Natural killer cell treated with Interleukin-12 subunit alpha and Interleukin-12 subunit beta and Interleukin-15 and Interleukin-18, amount 100 ng/mL, for 72 hours (primary cell): ENCODE results near the gene ATP2B2. TPM values are rescaled to one million over a fixed set of nuclear protein-coding genes. Genes with fewer than 3 reads are reported as not detected.

Source experiments
- ATAC-seq, 2 donors: fragments of 150-1000 bp; cut with Tn5 transposase in 1 of 2; sonication (Bioruptor Pico), chemical (Tn5 transposase) in 1 of 2; 2 replicates each; pipeline ENCODE4 v1.10.0; 2021
- DNase-seq: peaks from one replicate; pipeline ENCODE4 v3.0.0; 2022; ENCODE audit warnings: low spot score
- H3K27ac Mint-ChIP-seq, 2 donors: 1 replicate in 1 of 2; 2 replicates in 1 of 2; pipeline ENCODE4 v1.8.0; 2022; ENCODE audit warnings: mixed read lengths in 2 of 2, mild to moderate bottlenecking in 1 of 2, moderate library complexity in 1 of 2
- H3K27me3 Mint-ChIP-seq, 2 donors: 1 replicate in 1 of 2; 2 replicates in 1 of 2; pipeline ENCODE4 v1.8.0; 2022; ENCODE audit warnings: mixed read lengths in 2 of 2
- H3K36me3 Mint-ChIP-seq: one replicate; pipeline ENCODE4 v1.8.0; 2022; ENCODE audit warnings: mixed read lengths
- H3K4me1 Mint-ChIP-seq, 2 donors: 1 replicate in 1 of 2; 2 replicates in 1 of 2; pipeline ENCODE4 v1.8.0; 2022; ENCODE audit warnings: low read depth in 2 of 2, mixed read lengths in 2 of 2, mild to moderate bottlenecking in 1 of 2
- H3K4me3 Mint-ChIP-seq: one replicate; pipeline ENCODE4 v1.8.0; 2022; ENCODE audit warnings: mixed read lengths
- H3K9me3 Mint-ChIP-seq: 2 replicates; pipeline ENCODE4 v1.8.0; 2022; ENCODE audit warnings: mixed read lengths
- total RNA-seq, 2 donors: library from RNA; stranded (reverse); gene quantifications; one replicate each; pipeline ENCODE4 v1.2.3, GENCODE V29; 2022

ATP2B2 gene
- total RNA-seq, 2 donors from 2014 or later = not detected

- Mint-ChIP-seq H3K27me3 (peaks cover 5 to 11% of the 10 kb centered on the region in 2 donors), H3K27ac (no peak overlapping the region), H3K4me3 (no peak overlapping the region), H3K4me1 (no peaks in the 10 kb centered on the region), H3K9me3 (no peaks in the 10 kb centered on the region), H3K36me3 (no peaks in the 10 kb centered on the region)
- no peak for ATAC-seq
- no peak for DNase-seq
These were observed 3.1 kb downstream of the ATP2B2 start for GRCh38 chr3:10502185-10502880.

- ATAC-seq (peak in 1 of 2 donors; percentile 11), DNase-seq (no peak)
- no peaks in the 10 kb centered on the region for H3K36me3 Mint-ChIP-seq
- no peaks in the 10 kb centered on the region for H3K9me3 Mint-ChIP-seq
- H3K27ac Mint-ChIP-seq = no peak overlapping the region
- no peak overlapping the region for H3K4me3 Mint-ChIP-seq
- H3K27me3 Mint-ChIP-seq = peaks cover 5 to 11% of the 10 kb centered on the region in 2 donors
- H3K4me1 Mint-ChIP-seq = no peaks in the 10 kb centered on the region
These were observed 3.7 kb downstream of the ATP2B2 start for GRCh38 chr3:10501664-10502052.

GRCh38 chr3:10500717-10501663 lies 4.4 kb downstream of the ATP2B2 start:
- DNase-seq (no peak), ATAC-seq (peak in 1 of 2 donors; percentile 5)
- H3K9me3 Mint-ChIP-seq = no peaks in the 10 kb centered on the region
- H3K4me3 Mint-ChIP-seq = no peak overlapping the region
- no peaks in the 10 kb centered on the region for H3K4me1 Mint-ChIP-seq
- H3K36me3 Mint-ChIP-seq = no peaks in the 10 kb centered on the region
- H3K27ac Mint-ChIP-seq = no peak overlapping the region
- peaks cover 5 to 11% of the 10 kb centered on the region in 2 donors for H3K27me3 Mint-ChIP-seq

- DNase-seq (no peak), ATAC-seq (no peak)
- Mint-ChIP-seq H3K4me1 (no peaks in the 10 kb centered on the region), H3K4me3 (no peak overlapping the region), H3K36me3 (no peaks in the 10 kb centered on the region), H3K9me3 (no peaks in the 10 kb centered on the region), H3K27ac (no peak overlapping the region), H3K27me3 (peaks cover 2 to 5% of the 10 kb centered on the region in 2 donors)
These were observed 7.1 kb downstream of the ATP2B2 start for GRCh38 chr3:10498271-10498670.

GRCh38 chr3:10497439-10497838 lies 7.9 kb downstream of the ATP2B2 start:
- Mint-ChIP-seq H3K27ac (no peak overlapping the region), H3K4me3 (no peak overlapping the region), H3K4me1 (no peaks in the 10 kb centered on the region), H3K36me3 (no peaks in the 10 kb centered on the region), H3K27me3 (peaks cover 5 to 7% of the 10 kb centered on the region in 2 donors), H3K9me3 (no peaks in the 10 kb centered on the region)
- no peak for ATAC-seq
- no peak for DNase-seq

- ATAC-seq (no peak), DNase-seq (no peak)
- peaks cover 5 to 7% of the 10 kb centered on the region in 2 donors for H3K27me3 Mint-ChIP-seq
- H3K9me3 Mint-ChIP-seq = no peaks in the 10 kb centered on the region
- no peaks in the 10 kb centered on the region for H3K4me1 Mint-ChIP-seq
- no peak overlapping the region for H3K27ac Mint-ChIP-seq
- H3K36me3 Mint-ChIP-seq = no peaks in the 10 kb centered on the region
- no peak overlapping the region for H3K4me3 Mint-ChIP-seq
These were observed 9.1 kb downstream of the ATP2B2 start for GRCh38 chr3:10496121-10496863.

GRCh38 chr3:10495614-10496013 lies 9.8 kb downstream of the ATP2B2 start:
- Mint-ChIP-seq H3K36me3 (no peaks in the 10 kb centered on the region), H3K27me3 (peaks cover 5 to 7% of the 10 kb centered on the region in 2 donors), H3K4me1 (no peaks in the 10 kb centered on the region), H3K27ac (no peak overlapping the region), H3K4me3 (no peak overlapping the region), H3K9me3 (no peaks in the 10 kb centered on the region)
- ATAC-seq = no peak
- DNase-seq = no peak

- Mint-ChIP-seq H3K9me3 (no peaks in the 10 kb centered on the region), H3K27ac (no peak overlapping the region), H3K4me3 (no peak overlapping the region), H3K36me3 (no peaks in the 10 kb centered on the region), H3K4me1 (no peaks in the 10 kb centered on the region), H3K27me3 (peaks cover 5 to 6% of the 10 kb centered on the region in 2 donors)
- ATAC-seq = no peak
- no peak for DNase-seq
These were observed 10.4 kb downstream of the ATP2B2 start for GRCh38 chr3:10495003-10495402.

GRCh38 chr3:10494180-10494579 lies 11.2 kb downstream of the ATP2B2 start:
- no peak overlapping the region for H3K4me3 Mint-ChIP-seq
- H3K27me3 Mint-ChIP-seq = peaks cover 7 to 8% of the 10 kb centered on the region in 2 donors
- H3K9me3 Mint-ChIP-seq = no peaks in the 10 kb centered on the region
- H3K36me3 Mint-ChIP-seq = no peaks in the 10 kb centered on the region
- H3K27ac Mint-ChIP-seq = no peak overlapping the region
- H3K4me1 Mint-ChIP-seq = no peaks in the 10 kb centered on the region
- ATAC-seq (no peak), DNase-seq (no peak)

GRCh38 chr3:10493202-10493589 lies 12.2 kb downstream of the ATP2B2 start:
- H3K4me1 Mint-ChIP-seq = no peaks in the 10 kb centered on the region
- H3K27me3 Mint-ChIP-seq = peaks cover 13% of the 10 kb centered on the region in 2 donors
- H3K4me3 Mint-ChIP-seq = no peak overlapping the region
- ATAC-seq (no peak), DNase-seq (no peak)
- no peak overlapping the region for H3K27ac Mint-ChIP-seq
- no peaks in the 10 kb centered on the region for H3K9me3 Mint-ChIP-seq
- H3K36me3 Mint-ChIP-seq = no peaks in the 10 kb centered on the region

GRCh38 chr3:10492364-10493201 lies 12.8 kb downstream of the ATP2B2 start:
- no peaks in the 10 kb centered on the region for H3K36me3 Mint-ChIP-seq

GRCh38 chr3:10489746-10490483 lies 15.5 kb downstream of the ATP2B2 start:
- ATAC-seq (peak in 1 of 2 donors; percentile 17), DNase-seq (no peak)
- no peaks in the 10 kb centered on the region for H3K36me3 Mint-ChIP-seq
- no peaks in the 10 kb centered on the region for H3K9me3 Mint-ChIP-seq
- H3K27ac Mint-ChIP-seq = no peak overlapping the region
- H3K4me3 Mint-ChIP-seq = no peak overlapping the region
- peaks cover 15 to 16% of the 10 kb centered on the region in 2 donors for H3K27me3 Mint-ChIP-seq
- no peaks in the 10 kb centered on the region for H3K4me1 Mint-ChIP-seq

More at GRCh38 chr3:10492364-10493201, 12.8 kb downstream of the ATP2B2 start:
- ATAC-seq (no peak), DNase-seq (no peak)
- Mint-ChIP-seq H3K27ac (no peak overlapping the region), H3K4me3 (no peak overlapping the region), H3K4me1 (no peaks in the 10 kb centered on the region), H3K9me3 (no peaks in the 10 kb centered on the region), H3K27me3 (peaks cover 13 to 15% of the 10 kb centered on the region in 2 donors)
